ENCODE data around the gene SOX6. TPM values are rescaled to one million over a fixed set of nuclear protein-coding genes. Genes with fewer than 3 reads are reported as not detected.

SOX6 gene
- polyA plus RNA-seq, 3 donors = not detected

DNA sequence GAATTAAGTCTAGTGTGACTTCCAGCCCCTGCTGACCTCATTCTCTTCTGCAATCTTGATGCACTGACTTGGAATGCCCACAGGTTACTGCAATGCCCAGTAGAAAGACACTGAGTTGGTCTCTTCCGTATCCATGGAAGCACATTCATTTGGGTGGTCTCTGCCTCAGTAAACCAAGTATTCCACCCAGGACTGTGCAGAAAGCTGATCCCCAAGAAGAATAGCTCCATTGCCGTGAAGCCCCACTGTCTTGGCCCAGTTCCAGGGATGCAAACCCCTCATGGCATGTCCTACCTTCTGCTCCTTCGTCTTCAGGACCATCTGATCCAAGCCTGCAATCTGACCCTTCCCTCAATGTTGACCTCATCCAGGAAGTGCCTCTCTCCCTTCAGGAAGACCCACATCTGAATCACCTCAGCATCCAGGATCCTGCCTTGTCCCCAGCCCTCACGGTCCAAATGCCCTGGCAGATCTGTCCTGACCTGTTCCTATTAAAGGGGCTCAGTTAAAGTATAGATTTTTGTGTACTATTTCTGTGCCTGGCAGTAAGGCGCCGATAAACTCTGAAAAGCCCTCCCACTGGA lies 425.8 kb downstream of the SOX6 start:
- no peaks in the 10 kb centered on the region for H3K36me3 ChIP-seq (replicated peaks in 1 of 2; ENCODE audit: control insufficient read depth in 1 of 2, insufficient read depth in 2 of 2, low read length in 2 of 2)
- H3K36me3 Mint-ChIP-seq = no peaks in the 10 kb centered on the region
- H3K4me3 ChIP-seq (replicated peaks in 1 of 3; ENCODE audit: low read depth in 2 of 3, low read length in 3 of 3) = no peak overlapping the region
- no peaks in the 10 kb centered on the region for H3K79me2 ChIP-seq (ENCODE audit: insufficient read depth, low read length)
- WGBS (ENCODE audit: insufficient coverage) = 69% methylated on average over 3 of the region's 6 CpGs
- peaks cover 0 to 3% (median 1%) of the 10 kb centered on the region in 3 donors for H3K27me3 Mint-ChIP-seq (ENCODE audit: low read depth in 3 of 3)
- TF ChIP-seq, protein P1, sequence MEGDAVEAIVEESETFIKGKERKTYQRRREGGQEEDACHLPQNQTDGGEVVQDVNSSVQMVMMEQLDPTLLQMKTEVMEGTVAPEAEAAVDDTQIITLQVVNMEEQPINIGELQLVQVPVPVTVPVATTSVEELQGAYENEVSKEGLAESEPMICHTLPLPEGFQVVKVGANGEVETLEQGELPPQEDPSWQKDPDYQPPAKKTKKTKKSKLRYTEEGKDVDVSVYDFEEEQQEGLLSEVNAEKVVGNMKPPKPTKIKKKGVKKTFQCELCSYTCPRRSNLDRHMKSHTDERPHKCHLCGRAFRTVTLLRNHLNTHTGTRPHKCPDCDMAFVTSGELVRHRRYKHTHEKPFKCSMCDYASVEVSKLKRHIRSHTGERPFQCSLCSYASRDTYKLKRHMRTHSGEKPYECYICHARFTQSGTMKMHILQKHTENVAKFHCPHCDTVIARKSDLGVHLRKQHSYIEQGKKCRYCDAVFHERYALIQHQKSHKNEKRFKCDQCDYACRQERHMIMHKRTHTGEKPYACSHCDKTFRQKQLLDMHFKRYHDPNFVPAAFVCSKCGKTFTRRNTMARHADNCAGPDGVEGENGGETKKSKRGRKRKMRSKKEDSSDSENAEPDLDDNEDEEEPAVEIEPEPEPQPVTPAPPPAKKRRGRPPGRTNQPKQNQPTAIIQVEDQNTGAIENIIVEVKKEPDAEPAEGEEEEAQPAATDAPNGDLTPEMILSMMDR (IDR thresholded peaks at IDR 0.05) = no peak
- no peak overlapping the region for H3K4me3 Mint-ChIP-seq
- no peaks in the 10 kb centered on the region for H3K9me3 ChIP-seq (replicated peaks in 1 of 2; ENCODE audit: control insufficient read depth in 1 of 2, insufficient read depth in 1 of 2, low read length in 2 of 2)
- H3K4me1 Mint-ChIP-seq = peaks cover 13% of the 10 kb centered on the region
- H2AFZ ChIP-seq (ENCODE audit: insufficient read depth, low read depth, low read length, poor library complexity, severe bottlenecking) = no peak overlapping the region
- no peak overlapping the region for H3K9ac ChIP-seq (ENCODE audit: insufficient read depth, low read length, poor library complexity, severe bottlenecking)
- no peak overlapping the region for H3K27ac ChIP-seq (ENCODE audit: low read depth in 1 of 2, low read length in 2 of 2)
- no peak overlapping the region for H3K4me2 ChIP-seq (replicated peaks; ENCODE audit: extremely low read depth, low read length, poor library complexity, severe bottlenecking)
- no peaks in the 10 kb centered on the region for H4K20me1 ChIP-seq (ENCODE audit: insufficient read depth, low read length)
- H3K27me3 ChIP-seq (ENCODE audit: control insufficient read depth in 2 of 2, insufficient read depth in 2 of 2, low read length in 2 of 2) = no peaks in the 10 kb centered on the region
- intact Hi-C loops (cut with micrococcal nuclease) = no loop called here
- H3K9me3 Mint-ChIP-seq = peaks cover 0 to 10% (median 2%) of the 10 kb centered on the region in 7 donors
- no peak overlapping the region for H3K27ac Mint-ChIP-seq
- DNase-seq = no peak
- H3K4me1 ChIP-seq (ENCODE audit: control insufficient read depth in 1 of 2, insufficient read depth in 2 of 2, low read length in 2 of 2) = peaks cover 0 to 6% of the 10 kb centered on the region in 2 donors

DNA sequence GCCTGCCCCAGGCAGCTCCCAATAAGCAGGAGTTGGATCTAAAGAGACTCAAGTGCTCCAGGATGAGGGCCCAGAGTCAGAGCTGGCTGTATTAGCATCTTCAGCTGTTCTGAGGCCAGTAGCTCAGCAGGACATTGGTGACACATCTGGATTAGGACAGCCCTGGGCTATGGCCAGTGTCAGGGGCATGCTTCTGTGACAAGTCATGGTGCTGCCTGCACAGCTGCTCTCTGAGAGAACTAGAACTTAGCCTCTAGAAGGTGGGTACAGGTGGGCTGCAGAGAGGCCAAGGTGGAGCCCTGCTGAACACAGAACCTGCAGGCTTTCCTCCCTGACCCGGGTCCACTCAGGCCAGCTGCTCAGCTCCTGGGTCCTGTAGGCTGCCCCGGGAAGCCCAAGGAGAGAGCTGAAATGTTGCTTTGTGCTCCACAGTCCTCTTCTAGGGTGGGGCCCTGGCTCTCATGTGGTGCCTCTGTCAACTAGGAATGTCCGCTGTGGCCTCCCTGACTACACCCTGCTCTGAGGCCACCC lies 426.9 kb downstream of the SOX6 start:
- no peak overlapping the region for H3K27ac Mint-ChIP-seq
- H3K4me2 ChIP-seq (replicated peaks; ENCODE audit: extremely low read depth, low read length, poor library complexity, severe bottlenecking) = no peak overlapping the region
- no peaks in the 10 kb centered on the region for H4K20me1 ChIP-seq (ENCODE audit: insufficient read depth, low read length)
- peaks cover 8% of the 10 kb centered on the region for H3K4me1 Mint-ChIP-seq
- peaks cover 0 to 10% (median 2%) of the 10 kb centered on the region in 7 donors for H3K9me3 Mint-ChIP-seq
- no peaks in the 10 kb centered on the region for H3K36me3 ChIP-seq (replicated peaks in 1 of 2; ENCODE audit: control insufficient read depth in 1 of 2, insufficient read depth in 2 of 2, low read length in 2 of 2)
- H3K9ac ChIP-seq (ENCODE audit: insufficient read depth, low read length, poor library complexity, severe bottlenecking) = no peak overlapping the region
- no peak overlapping the region for H3K4me3 ChIP-seq (replicated peaks in 1 of 3; ENCODE audit: low read depth in 2 of 3, low read length in 3 of 3)
- H3K36me3 Mint-ChIP-seq = no peaks in the 10 kb centered on the region
- TF ChIP-seq, protein P1 (IDR thresholded peaks at IDR 0.05) = no peak
- H3K4me1 ChIP-seq (ENCODE audit: control insufficient read depth in 1 of 2, insufficient read depth in 2 of 2, low read length in 2 of 2) = peaks cover 0 to 4% of the 10 kb centered on the region in 2 donors
- H3K27me3 ChIP-seq (ENCODE audit: control insufficient read depth in 2 of 2, insufficient read depth in 2 of 2, low read length in 2 of 2) = no peaks in the 10 kb centered on the region
- no peak overlapping the region for H3K27ac ChIP-seq (ENCODE audit: low read depth in 1 of 2, low read length in 2 of 2)
- intact Hi-C loops (cut with micrococcal nuclease) = no loop called here
- H3K4me3 Mint-ChIP-seq = no peak overlapping the region
- no peak for DNase-seq
- 97% methylated on average over 3 of the region's 3 CpGs for WGBS (ENCODE audit: insufficient coverage)
- H3K79me2 ChIP-seq (ENCODE audit: insufficient read depth, low read length) = no peaks in the 10 kb centered on the region
- H3K9me3 ChIP-seq (replicated peaks in 1 of 2; ENCODE audit: control insufficient read depth in 1 of 2, insufficient read depth in 1 of 2, low read length in 2 of 2) = no peaks in the 10 kb centered on the region
- no peak overlapping the region for H2AFZ ChIP-seq (ENCODE audit: insufficient read depth, low read depth, low read length, poor library complexity, severe bottlenecking)
- peaks cover 0 to 3% (median 0%) of the 10 kb centered on the region in 3 donors for H3K27me3 Mint-ChIP-seq (ENCODE audit: low read depth in 3 of 3)
